GM18873 (cell line): ENCODE results near the gene APLP2.
"Not testable (repeated sequence)": the region's sequence is repeated elsewhere in the genome, so short reads cannot be mapped to it uniquely, and the experiment has no call there.

ENCODE experiments used
- ATAC-seq: cut with Tn5 transposase; IDR thresholded peaks from one replicate; pipeline ENCODE4 v1.9.1; 2021; ENCODE audit warnings: mild to moderate bottlenecking, moderate library complexity, moderate number of reproducible peaks; ENCODE audit not compliant: unreplicated experiment, low FRiP score

Gene APLP2

GRCh38 chr11:130163346-130164220, 93.9 kb downstream of the APLP2 start:
- ATAC-seq, result no peak

GRCh38 chr11:130164221-130164570, 94.5 kb downstream of the APLP2 start:
- ATAC-seq, result no peak

GRCh38 chr11:130165601-130166456, 96.1 kb downstream of the APLP2 start:
- no peak for ATAC-seq

DNA sequence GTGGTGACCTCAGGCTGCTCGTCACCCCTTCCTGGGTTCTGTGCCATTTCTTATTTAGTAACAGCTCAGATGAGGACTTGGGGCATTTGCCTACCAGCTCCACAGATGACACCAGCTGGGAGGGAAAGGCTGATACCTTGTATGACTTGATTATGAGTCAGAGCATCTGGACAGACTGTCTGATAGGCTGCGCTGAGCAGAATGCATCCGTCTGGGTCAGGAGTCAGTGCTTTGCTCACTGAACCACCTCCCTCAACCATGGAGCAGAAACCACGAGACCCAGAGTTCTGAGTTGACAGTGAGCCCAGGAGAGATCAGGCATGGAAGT, 96.7 kb downstream of the APLP2 start:
- no peak for ATAC-seq

- no peak for ATAC-seq
Observed at GRCh38 chr11:130167146-130167545, 97.5 kb downstream of the APLP2 start.

DNA sequence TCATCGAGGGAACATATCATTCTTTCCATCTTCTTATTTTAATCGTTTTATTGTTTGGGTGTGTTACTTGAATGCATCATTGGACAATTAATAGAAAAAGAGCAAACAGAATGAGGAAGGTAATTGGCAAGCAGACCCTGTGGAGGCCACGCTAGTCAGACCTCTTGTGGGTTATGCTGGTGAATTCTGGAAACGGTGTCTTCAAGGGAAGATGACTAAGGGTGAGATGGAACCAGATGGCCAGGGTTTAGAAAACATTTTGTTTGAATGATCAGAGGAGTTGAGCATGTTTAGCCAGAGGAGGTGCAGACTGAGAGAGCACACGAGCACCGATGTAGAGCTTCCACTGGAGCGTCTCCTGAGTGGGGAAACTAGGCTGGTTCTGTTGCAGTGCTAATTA, 98.4 kb downstream of the APLP2 start:
- no peak for ATAC-seq

GRCh38 chr11:130170345-130170744, 100.7 kb downstream of the APLP2 start:
- no peak for ATAC-seq

DNA sequence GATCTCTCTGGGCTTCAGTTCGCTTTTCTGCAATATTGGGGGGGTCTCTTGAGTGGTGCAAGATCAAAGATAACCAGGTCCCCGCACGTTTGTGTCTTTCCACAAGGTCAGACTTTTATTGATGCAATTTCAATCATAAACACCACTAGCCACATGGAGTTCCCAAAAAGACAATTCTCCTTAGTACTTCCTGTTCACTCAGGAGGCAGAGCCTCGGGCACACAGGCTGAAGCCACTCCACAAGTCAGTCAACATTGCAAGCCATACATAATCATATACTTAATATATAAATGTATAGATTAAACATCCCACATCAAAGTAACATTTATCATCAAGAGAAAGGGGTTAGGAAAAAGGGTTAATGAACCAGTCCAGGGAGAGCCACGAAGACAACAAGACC, 101.8 kb downstream of the APLP2 start:
- no peak for ATAC-seq

DNA sequence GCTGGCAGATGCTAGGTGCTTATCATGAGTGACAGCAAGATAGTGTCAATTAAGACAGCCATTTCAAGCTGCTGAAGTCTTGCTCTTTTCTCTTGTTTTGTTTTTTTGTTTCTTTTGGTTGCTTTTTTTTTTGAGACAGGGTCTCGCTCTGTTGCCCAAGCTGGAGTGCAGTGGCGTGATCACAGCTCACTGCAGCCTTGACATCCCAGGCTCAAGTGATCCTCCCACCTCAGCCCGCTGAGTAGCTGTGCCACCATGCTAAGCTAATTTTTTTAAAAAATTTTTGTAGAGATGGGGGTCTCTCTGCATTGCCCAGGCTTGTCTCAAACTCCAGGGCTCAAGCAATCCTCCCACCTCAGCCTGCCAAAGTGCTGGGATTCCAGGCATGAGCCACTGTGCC, 102.3 kb downstream of the APLP2 start:
- ATAC-seq, result not testable (repeated sequence)

DNA sequence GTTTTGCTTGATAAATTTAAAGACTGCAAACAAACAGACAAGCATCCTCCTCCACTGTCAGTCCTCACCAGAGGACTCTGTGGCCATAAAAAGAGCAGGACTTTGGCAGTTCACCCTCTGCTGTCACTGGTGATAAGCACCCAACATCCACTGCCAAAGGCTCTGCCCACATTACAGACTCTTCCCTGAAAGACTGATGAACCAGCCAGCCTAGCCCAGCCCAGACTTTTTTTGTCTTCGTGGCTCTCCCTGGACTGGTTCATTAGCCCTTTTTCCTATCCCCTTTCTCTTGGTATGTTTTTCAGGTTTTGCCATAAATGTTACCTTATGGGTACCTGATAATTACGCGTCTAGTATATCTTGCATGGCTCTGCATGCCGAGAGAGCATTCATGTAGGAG, 104.9 kb downstream of the APLP2 start:
- ATAC-seq, result no peak

DNA sequence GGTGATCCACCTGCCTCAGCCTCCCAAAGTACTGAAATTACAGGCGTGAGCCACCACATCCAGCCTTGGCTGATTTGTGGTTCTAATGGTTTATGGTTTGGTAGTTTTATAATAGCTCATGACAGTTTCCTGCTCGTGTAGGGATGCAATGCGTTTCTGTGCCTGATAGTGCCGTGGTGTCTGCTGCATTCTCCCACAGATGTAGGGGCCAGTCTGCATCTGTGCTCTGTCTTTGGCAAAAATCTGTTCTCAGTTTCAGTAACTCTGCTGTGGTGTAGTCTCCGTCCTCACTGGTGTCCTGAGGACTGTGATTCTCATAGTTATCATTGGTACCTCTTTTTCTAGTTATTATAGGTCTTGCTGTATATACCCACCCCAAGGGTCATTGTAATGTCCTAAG, 106.2 kb downstream of the APLP2 start:
- ATAC-seq, result no peak

- no peak for ATAC-seq
Observed at GRCh38 chr11:130177782-130178181, 108.1 kb downstream of the APLP2 start.

DNA sequence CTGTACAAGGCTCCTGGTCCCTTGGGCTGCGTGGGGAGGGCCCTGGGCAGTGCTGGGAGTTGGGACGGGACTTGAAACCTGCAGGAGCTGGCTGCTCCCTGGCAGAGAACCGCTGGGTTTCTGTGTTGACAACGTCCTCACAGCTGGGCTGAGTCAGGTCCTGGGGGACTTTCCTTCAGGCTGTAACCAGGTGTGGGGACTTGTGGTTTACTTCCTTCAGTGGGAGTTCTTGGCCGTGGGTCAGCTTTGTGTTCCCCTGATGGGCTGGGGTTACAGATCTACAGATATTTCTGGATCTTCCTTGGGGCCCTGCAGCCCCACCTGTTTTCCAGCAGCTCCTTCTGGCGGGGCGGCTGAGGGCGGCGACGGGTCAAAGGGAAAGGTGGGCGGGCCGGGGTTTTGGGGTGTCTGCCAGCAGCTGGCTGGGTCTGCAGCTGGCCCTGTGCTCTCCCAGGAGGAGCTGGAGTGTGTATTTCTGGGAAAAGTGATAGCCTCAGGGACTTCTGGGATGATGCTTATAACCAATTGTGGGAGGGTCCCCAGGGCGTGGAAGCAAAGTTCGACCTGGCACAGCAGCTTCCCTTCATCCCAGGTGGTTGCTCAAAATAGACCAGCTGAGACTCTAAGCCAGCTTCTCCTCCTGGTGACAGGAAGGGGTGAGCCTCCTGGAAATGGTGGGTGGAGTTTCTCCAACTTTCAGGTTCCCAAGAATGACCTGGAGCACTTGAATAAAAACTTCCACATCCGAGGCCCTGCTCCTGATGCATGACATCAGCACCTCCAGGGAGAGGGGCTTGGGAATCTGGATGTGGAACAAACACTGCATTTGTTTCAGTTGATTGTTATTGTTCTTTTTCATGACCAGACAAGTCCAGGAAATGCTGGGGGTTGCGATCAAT, 109.0 kb downstream of the APLP2 start:
- no peak for ATAC-seq

DNA sequence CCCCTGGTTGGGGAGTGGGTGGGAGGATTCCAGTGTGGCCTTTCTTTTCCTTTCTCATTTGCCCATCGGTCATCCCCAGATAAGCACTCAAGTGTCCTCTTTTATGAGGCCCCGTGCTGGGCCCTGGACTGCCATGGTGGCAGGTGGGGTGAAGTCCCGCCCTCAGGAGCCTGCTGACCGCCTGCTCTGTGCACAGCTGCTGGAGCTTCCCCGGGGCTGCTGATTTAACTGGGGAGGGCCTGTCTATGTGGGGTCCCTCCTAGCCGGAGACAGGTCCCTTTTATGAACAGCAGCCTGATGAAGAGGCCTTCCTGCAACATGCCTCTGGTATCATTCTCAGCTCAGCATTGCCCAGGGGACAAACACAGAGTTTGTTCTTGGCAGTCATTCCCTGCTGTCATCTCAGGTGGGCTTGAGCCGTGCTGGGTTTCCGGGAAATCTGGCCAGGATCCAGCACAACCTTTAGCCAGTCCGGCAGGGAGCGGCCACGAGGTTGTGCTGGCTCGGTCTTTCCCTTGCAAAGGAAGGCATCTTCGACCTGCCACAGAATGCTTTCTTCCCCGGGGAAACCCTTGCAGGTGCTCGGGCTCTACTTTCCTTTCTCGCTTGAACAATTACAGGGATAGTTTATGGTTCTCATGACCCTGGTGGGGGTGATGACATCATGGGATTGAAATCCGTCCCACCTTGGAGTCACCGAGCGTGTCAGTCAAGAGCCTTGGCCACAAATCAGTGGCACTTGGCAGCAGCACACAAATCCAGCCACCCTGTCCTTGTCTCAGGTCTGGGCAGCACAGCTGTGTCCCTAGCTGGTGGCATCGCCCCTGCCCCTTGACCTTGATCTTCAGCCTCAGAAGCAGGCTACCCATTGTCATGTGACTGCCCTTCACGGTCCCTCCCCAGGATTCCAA, 110.0 kb downstream of the APLP2 start:
- no peak for ATAC-seq

DNA sequence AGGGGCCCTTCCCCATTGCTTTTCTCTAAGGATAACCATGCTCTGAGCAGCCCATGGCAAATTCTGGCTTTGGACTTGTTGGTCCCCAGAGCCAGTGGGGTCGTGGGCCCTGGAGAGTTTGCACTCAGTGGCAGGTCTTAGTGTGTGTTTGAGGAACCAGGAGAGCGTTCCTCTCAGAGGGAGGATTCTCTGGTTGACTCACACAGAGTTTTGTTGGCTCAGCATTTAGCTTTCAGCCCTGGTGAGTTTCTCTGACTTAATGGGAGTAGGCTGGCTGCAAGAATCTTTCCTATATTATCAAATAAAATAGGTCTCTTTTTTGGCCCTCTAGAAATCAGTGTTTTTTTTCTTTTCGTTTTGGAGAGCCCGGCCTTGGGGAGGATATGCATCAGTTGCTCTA, 110.8 kb downstream of the APLP2 start:
- ATAC-seq, result no peak

DNA sequence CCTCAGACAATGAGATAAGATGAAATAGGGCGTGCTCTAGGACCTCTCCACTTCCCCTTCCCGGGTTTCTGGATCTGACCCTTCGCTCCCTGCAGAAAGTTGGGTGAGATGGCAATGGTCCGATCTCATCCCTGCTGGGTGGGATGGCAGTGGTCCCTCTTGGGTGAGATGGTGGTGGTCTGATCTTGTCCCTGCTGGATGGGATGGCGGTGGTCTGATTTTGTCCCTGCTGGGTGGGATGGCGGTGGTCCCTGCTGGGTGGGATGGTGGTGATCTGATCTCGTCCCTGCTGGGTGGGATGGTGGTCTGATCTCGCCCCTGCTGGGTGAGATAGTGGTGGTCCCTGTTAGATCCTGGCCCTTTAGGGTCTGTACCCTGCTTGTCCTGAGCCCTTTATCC, 111.2 kb downstream of the APLP2 start:
- no peak for ATAC-seq

DNA sequence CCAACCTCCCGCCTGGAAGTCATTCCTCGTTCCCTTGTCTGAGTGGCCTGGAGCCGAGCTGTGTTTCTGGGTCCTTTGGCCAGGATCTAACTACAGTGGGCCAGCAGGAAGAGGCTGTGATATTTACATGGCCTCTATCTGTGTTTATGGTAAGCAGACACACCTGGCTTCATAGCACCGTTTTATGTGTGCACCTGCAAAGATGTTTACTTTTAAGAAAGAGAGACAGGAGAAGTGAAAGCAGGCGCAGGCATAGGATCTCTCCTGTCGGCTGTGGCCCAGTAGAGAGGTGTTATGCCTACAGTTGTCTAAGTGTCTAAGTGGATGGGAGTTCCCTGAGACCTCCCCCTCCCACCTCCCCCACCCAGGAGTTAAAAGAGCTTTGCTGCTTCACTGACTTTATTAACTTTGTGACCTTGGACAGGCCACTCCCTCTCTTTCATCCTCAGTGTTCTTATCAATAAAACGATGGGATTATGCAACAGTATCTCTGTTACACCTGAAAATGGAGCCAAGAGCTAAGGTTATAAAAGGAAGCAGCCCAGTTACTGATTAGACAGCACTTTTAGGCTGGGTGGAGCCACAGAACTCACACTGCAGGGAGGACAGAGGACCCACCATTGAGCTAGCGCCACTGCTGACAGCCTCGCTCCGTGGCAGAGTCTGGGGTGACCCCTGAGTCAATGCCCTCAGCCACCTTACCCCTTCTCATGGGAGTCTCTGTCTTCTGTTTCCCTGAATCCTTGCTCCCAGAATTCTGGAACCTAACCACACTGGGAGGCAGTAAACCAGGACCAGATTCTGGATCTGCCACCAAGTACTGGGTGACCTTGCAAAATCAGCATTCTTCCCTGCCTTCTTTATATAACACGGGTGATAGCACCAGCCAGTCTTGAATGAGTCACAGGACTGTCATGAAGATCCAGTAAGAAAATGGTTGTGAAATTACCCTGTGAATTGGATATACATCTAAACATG, 111.9 kb downstream of the APLP2 start:
- peak; percentile 58 for ATAC-seq

- ATAC-seq, result no peak
Observed at GRCh38 chr11:130183878-130184610, 114.3 kb downstream of the APLP2 start.
